Gastrocnemius medialis (tissue), 4 donors: ENCODE data around the gene ALG14. TPM values are rescaled to one million over a fixed set of nuclear protein-coding genes. Genes with fewer than 3 reads are reported as not detected.

Experiments
- ATAC-seq, 2 donors: fragments of 150-250 bp; one replicate each; pipeline ENCODE4 v1.9.1; 2016
- DNase-seq, 2 donors: peaks; one replicate each; pipeline ENCODE4 v3.0.0-alpha.2; 2019
- H3K27ac ChIP-seq, 4 donors: fragments of 200-600 bp; sonication (generic); 1 replicate in 1 of 4; 2 replicates in 3 of 4; pipeline ENCODE4 v1.5.1; 2016 to 2018; ENCODE audit warnings: mild to moderate bottlenecking in 2 of 4, moderate library complexity in 1 of 4
- H3K27me3 ChIP-seq, 3 donors: fragments of 200-600 bp; sonication (generic) in 2 of 3; 1 replicate in 1 of 3; 2 replicates in 2 of 3; pipeline versions ENCODE4 v1.5.1 to v1.6.0; 2016 to 2019; ENCODE audit warnings: mild to moderate bottlenecking in 1 of 3, moderate library complexity in 1 of 3
- H3K36me3 ChIP-seq, 2 donors: fragments of 200-600 bp; sonication (generic) in 1 of 2; one replicate each; pipeline ENCODE4 v1.5.1; 2017 to 2018
- H3K4me1 ChIP-seq, 2 donors: fragments of 200-600 bp; sonication (generic) in 1 of 2; one replicate each; pipeline ENCODE4 v1.5.1; 2016 to 2017; ENCODE audit warnings: mild to moderate bottlenecking in 2 of 2
- H3K4me3 ChIP-seq, 4 donors: fragments of 200-600 bp; sonication (generic) in 3 of 4; 1 replicate in 1 of 4; 2 replicates in 3 of 4; pipeline ENCODE4 v1.5.1; 2016 to 2019; ENCODE audit warnings: mild to moderate bottlenecking in 2 of 4
- H3K9me3 ChIP-seq, 3 donors: fragments of 200-600 bp; sonication (generic) in 2 of 3; 1 replicate in 1 of 3; 2 replicates in 2 of 3; pipeline ENCODE4 v1.5.1; 2016 to 2019
- POLR2A ChIP-seq, 2 donors: fragments of 450-650 bp; IDR thresholded peaks; one replicate each; pipeline ENCODE4 v1.6.1; 2017; ENCODE audit warnings: antibody characterized with exemption in 2 of 2, mild to moderate bottlenecking in 2 of 2, moderate library complexity in 2 of 2
- in situ Hi-C, 4 donors: fragments of 200-750 bp; cut with MboI; loops; one replicate each; pipeline versions ENCODE4 v1.15.0 to v1.8.0; 2017; ENCODE audit warnings: low sequenced_read_pairs in 4 of 4
- intact Hi-C: fragments of 100-400 bp; cut with DNase I; formaldehyde crosslinking; loops from one replicate; pipeline ENCODE4 v1.15.1; 2023; ENCODE audit warnings: low total_unique reads
- total RNA-seq, 4 donors: library from RNA; depleted of rRNA; stranded (reverse); fragments of >200 nt; gene quantifications; one replicate each; pipeline versions ENCODE4 v1.1.0 to v1.2.3, GENCODE V29; 2016
- TF ChIP-seq, protein P1 (sequence below), 5 experiments: fragments of 450-650 bp in 3 of 5; fragments of 200-600 bp in 2 of 5; sonication (generic) in 2 of 5; IDR thresholded peaks in 4 of 5; conservative IDR thresholded peaks in 1 of 5; 1 replicate in 4 of 5; 2 replicates in 1 of 5; pipeline ENCODE4 v1.5.1; 2016 to 2019; ENCODE audit warnings: antibody characterized with exemption in 5 of 5, mild to moderate bottlenecking in 3 of 5, moderate library complexity in 3 of 5

The ALG14 gene
- total RNA-seq, 4 donors from 2014 or later = 0.24 to 0.97 (median 0.77) TPM

DNA sequence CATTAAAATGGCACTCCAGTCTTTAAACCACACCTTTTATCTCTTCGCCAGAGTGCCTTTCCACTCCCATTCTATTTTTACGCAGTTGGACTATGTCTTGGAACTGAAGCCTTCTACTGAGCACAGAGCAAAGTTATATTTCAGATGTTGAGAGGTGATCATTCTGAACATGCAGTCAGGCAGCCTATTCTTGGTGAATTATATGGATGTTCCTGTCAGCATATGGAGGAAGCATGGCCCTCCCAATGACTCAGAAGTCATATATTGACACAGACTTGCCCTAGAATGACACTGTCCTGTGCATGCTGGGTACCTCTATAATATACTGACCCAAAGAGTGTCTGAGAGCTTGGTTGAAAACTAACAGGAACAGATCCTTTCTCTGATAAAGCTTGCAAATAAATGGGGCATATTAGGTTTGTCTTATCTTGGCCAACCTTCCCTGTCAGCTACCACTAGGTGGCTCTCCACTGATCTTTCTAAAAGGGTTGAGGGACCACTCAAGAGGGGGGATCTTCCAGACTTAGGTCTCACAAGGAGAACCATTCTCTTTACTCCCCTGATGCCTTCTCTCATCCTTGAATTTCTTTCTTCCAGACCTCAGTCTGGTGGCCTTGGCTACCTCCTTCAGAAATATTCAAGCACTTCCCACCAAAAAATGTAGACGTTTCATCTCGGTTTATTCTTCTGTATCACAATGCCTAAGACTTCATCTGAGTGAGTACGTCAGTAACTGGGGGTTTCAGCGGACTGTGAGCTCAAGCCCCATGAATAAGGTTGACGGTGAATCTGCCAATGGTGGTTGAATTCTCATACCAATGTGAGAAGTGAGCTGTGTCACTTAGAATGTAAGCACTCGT is 11.8 kb upstream of the ALG14 start:
- TF ChIP-seq, protein P1, sequence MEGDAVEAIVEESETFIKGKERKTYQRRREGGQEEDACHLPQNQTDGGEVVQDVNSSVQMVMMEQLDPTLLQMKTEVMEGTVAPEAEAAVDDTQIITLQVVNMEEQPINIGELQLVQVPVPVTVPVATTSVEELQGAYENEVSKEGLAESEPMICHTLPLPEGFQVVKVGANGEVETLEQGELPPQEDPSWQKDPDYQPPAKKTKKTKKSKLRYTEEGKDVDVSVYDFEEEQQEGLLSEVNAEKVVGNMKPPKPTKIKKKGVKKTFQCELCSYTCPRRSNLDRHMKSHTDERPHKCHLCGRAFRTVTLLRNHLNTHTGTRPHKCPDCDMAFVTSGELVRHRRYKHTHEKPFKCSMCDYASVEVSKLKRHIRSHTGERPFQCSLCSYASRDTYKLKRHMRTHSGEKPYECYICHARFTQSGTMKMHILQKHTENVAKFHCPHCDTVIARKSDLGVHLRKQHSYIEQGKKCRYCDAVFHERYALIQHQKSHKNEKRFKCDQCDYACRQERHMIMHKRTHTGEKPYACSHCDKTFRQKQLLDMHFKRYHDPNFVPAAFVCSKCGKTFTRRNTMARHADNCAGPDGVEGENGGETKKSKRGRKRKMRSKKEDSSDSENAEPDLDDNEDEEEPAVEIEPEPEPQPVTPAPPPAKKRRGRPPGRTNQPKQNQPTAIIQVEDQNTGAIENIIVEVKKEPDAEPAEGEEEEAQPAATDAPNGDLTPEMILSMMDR (IDR thresholded peaks at IDR 0.05 in 4 of 5, conservative IDR thresholded peaks at IDR 0.05 in 1 of 5) = peak; percentile 23 to 64 (median 57)
- TF ChIP-seq POLR2A (IDR thresholded peaks at IDR 0.05) = no peak
- peak in 1 of 2 donors; percentile 18 for DNase-seq
- Histone ChIP-seq H3K36me3 (no peaks in the 10 kb centered on the region), H3K27me3 (no peaks in the 10 kb centered on the region), H3K27ac (no peak overlapping the region), H3K9me3 (no peaks in the 10 kb centered on the region), H3K4me1 (peaks cover 0 to 13% of the 10 kb centered on the region in 2 donors), H3K4me3 (no peak overlapping the region)
- intact Hi-C loops (loop anchor here (1.0 kb wide), 1 partner anchor 150 kb away; the partner anchor contains the start of gene RWDD3), in situ Hi-C loops (loop anchor here (5.0 to 10.0 kb wide), 3 partner anchors 143 to 150 kb away; partner anchors contain the start of gene RWDD3 (in 3 of the 4))
- ATAC-seq = peak in 1 of 2 donors; percentile 63

DNA sequence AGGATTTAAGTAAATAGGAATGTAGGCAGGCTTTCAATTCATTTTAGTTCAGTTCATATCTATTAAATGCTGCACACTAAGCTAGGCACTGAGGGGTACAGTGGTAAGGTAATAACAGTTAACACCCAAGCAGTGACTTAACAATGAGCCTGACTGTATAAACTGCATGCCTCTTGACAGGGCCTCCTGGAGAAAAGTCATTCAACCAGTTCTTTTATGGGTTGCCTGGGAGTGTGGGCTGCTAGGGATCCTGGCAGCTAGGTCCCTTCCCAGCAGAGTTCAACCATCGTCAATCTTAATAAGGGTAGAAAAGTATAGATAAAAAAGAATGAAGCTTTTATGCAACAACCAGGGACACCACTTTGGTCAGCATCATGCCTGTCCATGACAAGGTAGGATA is 8.1 kb upstream of the ALG14 start:
- ATAC-seq (no peak), DNase-seq (no peak)
- in situ Hi-C loops (loop anchor here in 3 of 4 donors (5.0 to 10.0 kb wide), 2 partner anchors 146 to 154 kb away; partner anchors contain the start of gene RWDD3 (in 2 of the 3)), intact Hi-C loops (no loop called here)
- Histone ChIP-seq H3K4me1 (peaks cover 0 to 3% of the 10 kb centered on the region in 2 donors), H3K27me3 (no peaks in the 10 kb centered on the region), H3K9me3 (no peaks in the 10 kb centered on the region), H3K36me3 (no peaks in the 10 kb centered on the region), H3K4me3 (no peak overlapping the region), H3K27ac (no peak overlapping the region)
- TF ChIP-seq, protein P1 (IDR thresholded peaks at IDR 0.05 in 4 of 5, conservative IDR thresholded peaks at IDR 0.05 in 1 of 5) = no peak
- TF ChIP-seq POLR2A (IDR thresholded peaks at IDR 0.05) = no peak

DNA sequence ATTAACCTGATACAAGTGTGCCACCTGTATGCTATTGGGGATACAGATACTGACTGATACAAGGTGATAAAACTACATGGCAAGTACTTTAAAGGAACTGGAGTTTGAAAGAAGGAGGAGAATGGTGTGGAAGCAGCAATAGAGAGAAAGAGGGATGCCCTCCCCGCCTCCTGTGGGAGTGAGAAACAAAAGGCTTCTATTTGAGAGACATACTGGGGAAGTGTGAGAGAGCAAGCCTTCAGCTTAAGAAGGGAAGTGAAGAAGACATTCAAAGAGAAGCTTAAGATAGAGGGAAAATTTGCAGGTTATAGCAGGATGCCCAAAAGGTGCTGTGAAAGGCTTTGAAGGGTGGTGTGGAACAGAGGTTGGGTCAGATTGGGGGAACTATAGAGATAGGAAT is 7.7 kb upstream of the ALG14 start:
- Histone ChIP-seq H3K36me3 (no peaks in the 10 kb centered on the region), H3K4me3 (no peak overlapping the region), H3K27ac (no peak overlapping the region), H3K9me3 (no peaks in the 10 kb centered on the region), H3K27me3 (no peaks in the 10 kb centered on the region), H3K4me1 (peaks cover 0 to 3% of the 10 kb centered on the region in 2 donors)
- no peak for DNase-seq
- intact Hi-C loops = no loop called here
- TF ChIP-seq, protein P1 (IDR thresholded peaks at IDR 0.05 in 4 of 5, conservative IDR thresholded peaks at IDR 0.05 in 1 of 5) = no peak
- no peak for TF ChIP-seq POLR2A (IDR thresholded peaks at IDR 0.05)
- ATAC-seq = no peak
- in situ Hi-C loops = loop anchor here in 3 of 4 donors (5.0 to 10.0 kb wide), 2 partner anchors 147 to 154 kb away; partner anchors contain the start of gene RWDD3 (in 2 of the 3)

DNA sequence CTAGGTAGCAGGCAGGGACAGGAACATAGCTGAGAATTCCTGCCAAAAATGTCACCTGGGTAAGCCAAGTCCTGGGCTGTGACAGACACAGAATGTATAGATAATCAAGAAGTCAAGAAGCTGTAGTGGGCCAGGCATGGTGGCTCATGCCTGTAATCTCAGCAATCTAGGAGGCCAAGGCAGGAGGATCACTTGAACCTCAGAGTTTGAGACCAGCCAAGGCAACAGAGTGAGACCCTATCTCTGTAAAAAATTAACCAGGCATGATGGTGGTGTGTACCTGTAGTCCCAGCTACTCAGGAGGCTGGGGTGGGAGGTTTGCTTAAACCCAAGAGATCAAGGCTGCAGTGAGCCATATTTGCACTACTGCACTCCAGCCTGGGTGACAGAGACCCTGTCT is 3.3 kb upstream of the ALG14 start:
- intact Hi-C loops = no loop called here

More for the DNA sequence above, 3.3 kb upstream of the ALG14 start:
- no peak for ATAC-seq
- no peak overlapping the region for H3K27ac ChIP-seq
- in situ Hi-C loops = no loop called here
- no peak overlapping the region for H3K4me3 ChIP-seq
- no peaks in the 10 kb centered on the region for H3K9me3 ChIP-seq
- no peak for DNase-seq
- TF ChIP-seq POLR2A (IDR thresholded peaks at IDR 0.05) = no peak
- TF ChIP-seq, protein P1 (IDR thresholded peaks at IDR 0.05 in 4 of 5, conservative IDR thresholded peaks at IDR 0.05 in 1 of 5) = no peak
- H3K27me3 ChIP-seq = no peaks in the 10 kb centered on the region
- H3K36me3 ChIP-seq = no peaks in the 10 kb centered on the region
- H3K4me1 ChIP-seq = peaks cover 5 to 7% of the 10 kb centered on the region in 2 donors
